ENCODE results near the gene FLNB. TPM values are rescaled to one million over a fixed set of nuclear protein-coding genes. Genes with fewer than 3 reads are reported as not detected.

FLNB gene
- total RNA-seq, 2 donors from 2014 or later = 212 to 221 TPM

- 96 to 98% methylated on average over 5 to 8 of the region's 8 CpGs for WGBS, 2 experiments (ENCODE audit: insufficient coverage in 1 of 2, insufficient read length in 1 of 2)
- Histone ChIP-seq H3K27ac (ENCODE audit: low read depth, low read length) (no peak overlapping the region), H3K9me3 (ENCODE audit: control insufficient read depth, low read length) (no peaks in the 10 kb centered on the region), H3K27me3 (ENCODE audit: control insufficient read depth, insufficient read depth, low read length, poor library complexity, severe bottlenecking) (no peaks in the 10 kb centered on the region), H3K4me1 (ENCODE audit: control insufficient read depth, insufficient read depth, low read length) (no peaks in the 10 kb centered on the region), H3K36me3 (ENCODE audit: control insufficient read depth, insufficient read depth, low read length) (peaks cover 95% of the 10 kb centered on the region), H3K4me3 (ENCODE audit: low read length) (no peak overlapping the region), H3K9ac (ENCODE audit: extremely low read depth, low read length, poor library complexity, severe bottlenecking) (no peak overlapping the region)
- Mint-ChIP-seq H3K9me3 (no peaks in the 10 kb centered on the region), H3K27ac (no peak overlapping the region), H3K36me3 (ENCODE audit: low read depth) (peaks cover 94% of the 10 kb centered on the region), H3K27me3 (ENCODE audit: insufficient read depth) (no peaks in the 10 kb centered on the region), H3K4me1 (peaks cover 20% of the 10 kb centered on the region), H3K4me3 (no peak overlapping the region)
- no peak for DNase-seq
- TF ChIP-seq CTCF (conservative IDR thresholded peaks at IDR 0.05) = no peak
Observed at GRCh38 chr3:58106640-58107039, 98.4 kb downstream of the FLNB start.

GRCh38 chr3:58107597-58107996 is 99.4 kb downstream of the FLNB start:
- Histone ChIP-seq H3K4me3 (ENCODE audit: low read length) (no peak overlapping the region), H3K27me3 (ENCODE audit: control insufficient read depth, insufficient read depth, low read length, poor library complexity, severe bottlenecking) (no peaks in the 10 kb centered on the region), H3K9ac (ENCODE audit: extremely low read depth, low read length, poor library complexity, severe bottlenecking) (no peak overlapping the region), H3K27ac (ENCODE audit: low read depth, low read length) (no peak overlapping the region), H3K9me3 (ENCODE audit: control insufficient read depth, low read length) (no peaks in the 10 kb centered on the region), H3K4me1 (ENCODE audit: control insufficient read depth, insufficient read depth, low read length) (no peaks in the 10 kb centered on the region), H3K36me3 (ENCODE audit: control insufficient read depth, insufficient read depth, low read length) (peaks cover 95% of the 10 kb centered on the region)
- no peak for TF ChIP-seq CTCF (conservative IDR thresholded peaks at IDR 0.05)
- Mint-ChIP-seq H3K27me3 (ENCODE audit: insufficient read depth) (no peaks in the 10 kb centered on the region), H3K4me3 (no peak overlapping the region), H3K36me3 (ENCODE audit: low read depth) (peaks cover 94% of the 10 kb centered on the region), H3K9me3 (no peaks in the 10 kb centered on the region), H3K4me1 (peaks cover 24% of the 10 kb centered on the region), H3K27ac (peak overlapping the region; percentile 60)
- no peak for DNase-seq
- WGBS, 2 experiments (ENCODE audit: insufficient coverage in 1 of 2, insufficient read length in 1 of 2) = 94% methylated on average over 5 to 6 of the region's 6 CpGs

GRCh38 chr3:58109752-58110151 is 101.5 kb downstream of the FLNB start:
- Histone ChIP-seq H3K9ac (ENCODE audit: extremely low read depth, low read length, poor library complexity, severe bottlenecking) (no peak overlapping the region), H3K9me3 (ENCODE audit: control insufficient read depth, low read length) (no peaks in the 10 kb centered on the region), H3K36me3 (ENCODE audit: control insufficient read depth, insufficient read depth, low read length) (peaks cover 94% of the 10 kb centered on the region), H3K4me3 (ENCODE audit: low read length) (no peak overlapping the region), H3K27me3 (ENCODE audit: control insufficient read depth, insufficient read depth, low read length, poor library complexity, severe bottlenecking) (no peaks in the 10 kb centered on the region), H3K4me1 (ENCODE audit: control insufficient read depth, insufficient read depth, low read length) (no peaks in the 10 kb centered on the region), H3K27ac (ENCODE audit: low read depth, low read length) (no peak overlapping the region)
- H3K4me3 Mint-ChIP-seq = no peak overlapping the region
- H3K9me3 Mint-ChIP-seq = no peaks in the 10 kb centered on the region
- 97 to 100% methylated on average over 4 to 5 of the region's 5 CpGs for WGBS, 2 experiments (ENCODE audit: insufficient coverage in 1 of 2, insufficient read length in 1 of 2)
- no peak overlapping the region for H3K27ac Mint-ChIP-seq
- no peak for DNase-seq
- no peaks in the 10 kb centered on the region for H3K27me3 Mint-ChIP-seq (ENCODE audit: insufficient read depth)
- peaks cover 24% of the 10 kb centered on the region for H3K4me1 Mint-ChIP-seq
- no peak for TF ChIP-seq CTCF (conservative IDR thresholded peaks at IDR 0.05)
- H3K36me3 Mint-ChIP-seq (ENCODE audit: low read depth) = peaks cover 90% of the 10 kb centered on the region
